Ascending aorta (tissue), 2 donors: ENCODE measurements around the gene RASL11A. TPM values are rescaled to one million over a fixed set of nuclear protein-coding genes. Genes with fewer than 3 reads are reported as not detected.

Experiments used
- DNase-seq, 2 donors: peaks; one replicate each; pipeline ENCODE4 v3.0.0-alpha.2; 2019; ENCODE audit warnings: low spot score in 2 of 2
- H3K27ac ChIP-seq, 2 donors: fragments of 200-600 bp; sonication (generic); one replicate each; pipeline ENCODE4 v1.5.1; 2016 to 2017; ENCODE audit warnings: mild to moderate bottlenecking in 1 of 2
- H3K27me3 ChIP-seq: fragments of 200-600 bp; sonication (generic); one replicate; pipeline ENCODE4 v1.5.1; 2017
- H3K36me3 ChIP-seq, 2 donors: fragments of 200-600 bp; sonication (generic); one replicate each; pipeline ENCODE4 v1.5.1; 2016
- H3K4me1 ChIP-seq, 2 donors: fragments of 200-600 bp; sonication (generic); one replicate each; pipeline ENCODE4 v1.5.1; 2016 to 2017; ENCODE audit warnings: mild to moderate bottlenecking in 1 of 2
- H3K4me3 ChIP-seq, 2 donors: fragments of 200-600 bp; sonication (generic); one replicate each; pipeline ENCODE4 v1.5.1; 2016 to 2017; ENCODE audit warnings: mild to moderate bottlenecking in 1 of 2
- H3K9me3 ChIP-seq, 2 donors: fragments of 200-600 bp; sonication (generic); one replicate each; pipeline ENCODE4 v1.5.1; 2016
- intact Hi-C: fragments of 100-400 bp; cut with DNase I; formaldehyde crosslinking; loops from one replicate; pipeline ENCODE4 v1.15.1; 2023
- total RNA-seq: library from RNA; depleted of rRNA; stranded (reverse); fragments of >200 nt; gene quantifications from one replicate; pipeline ENCODE4 v1.1.0, GENCODE V29; 2016
- TF ChIP-seq, protein P1 (sequence below), 3 experiments: fragments of 200-600 bp in 2 of 3; fragments of 450-650 bp in 1 of 3; sonication (generic) in 2 of 3; IDR thresholded peaks; one replicate each; pipeline ENCODE4 v1.5.1; 2016 to 2019; ENCODE audit warnings: antibody characterized with exemption in 3 of 3, mild to moderate bottlenecking in 1 of 3, moderate library complexity in 1 of 3

Gene RASL11A
- total RNA-seq, 1 donor from 2014 or later, result 50.4 TPM

DNA sequence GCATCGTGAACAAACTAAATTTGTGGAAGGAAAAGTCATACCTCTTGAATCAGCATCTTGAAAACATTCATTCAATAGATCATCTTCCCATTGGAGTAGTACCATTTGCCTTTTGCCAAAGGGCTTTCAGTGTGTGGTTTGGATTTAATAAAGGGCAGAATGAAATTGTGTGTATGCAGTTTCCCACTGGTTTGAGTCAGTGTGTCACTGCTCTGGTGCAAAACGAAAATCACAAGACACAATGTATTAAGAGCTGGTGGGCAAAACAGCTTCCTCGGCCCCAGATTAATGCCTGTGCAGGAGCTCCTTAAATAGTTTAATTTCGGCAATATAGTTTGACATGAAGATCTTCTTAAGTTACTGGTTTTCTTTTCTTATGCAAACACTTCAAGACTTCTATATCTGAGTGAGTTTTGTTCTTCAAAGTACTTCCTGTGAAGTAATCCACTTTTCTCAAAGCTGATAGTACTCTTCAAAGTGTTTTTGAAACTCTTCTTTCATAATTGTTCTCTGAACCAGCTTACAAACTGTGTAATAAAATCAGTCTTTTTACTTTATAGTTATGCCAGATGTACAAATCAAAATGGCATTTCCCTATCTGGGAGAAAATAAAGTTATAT is 32.1 kb downstream of the RASL11A start:
- no peak overlapping the region for H3K4me3 ChIP-seq
- no peak for DNase-seq
- H3K4me1 ChIP-seq, result no peaks in the 10 kb centered on the region
- H3K9me3 ChIP-seq, result no peaks in the 10 kb centered on the region
- H3K27me3 ChIP-seq, result no peaks in the 10 kb centered on the region
- TF ChIP-seq, protein P1, sequence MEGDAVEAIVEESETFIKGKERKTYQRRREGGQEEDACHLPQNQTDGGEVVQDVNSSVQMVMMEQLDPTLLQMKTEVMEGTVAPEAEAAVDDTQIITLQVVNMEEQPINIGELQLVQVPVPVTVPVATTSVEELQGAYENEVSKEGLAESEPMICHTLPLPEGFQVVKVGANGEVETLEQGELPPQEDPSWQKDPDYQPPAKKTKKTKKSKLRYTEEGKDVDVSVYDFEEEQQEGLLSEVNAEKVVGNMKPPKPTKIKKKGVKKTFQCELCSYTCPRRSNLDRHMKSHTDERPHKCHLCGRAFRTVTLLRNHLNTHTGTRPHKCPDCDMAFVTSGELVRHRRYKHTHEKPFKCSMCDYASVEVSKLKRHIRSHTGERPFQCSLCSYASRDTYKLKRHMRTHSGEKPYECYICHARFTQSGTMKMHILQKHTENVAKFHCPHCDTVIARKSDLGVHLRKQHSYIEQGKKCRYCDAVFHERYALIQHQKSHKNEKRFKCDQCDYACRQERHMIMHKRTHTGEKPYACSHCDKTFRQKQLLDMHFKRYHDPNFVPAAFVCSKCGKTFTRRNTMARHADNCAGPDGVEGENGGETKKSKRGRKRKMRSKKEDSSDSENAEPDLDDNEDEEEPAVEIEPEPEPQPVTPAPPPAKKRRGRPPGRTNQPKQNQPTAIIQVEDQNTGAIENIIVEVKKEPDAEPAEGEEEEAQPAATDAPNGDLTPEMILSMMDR (IDR thresholded peaks at IDR 0.05), result no peak
- intact Hi-C loops, result no loop called here
- H3K27ac ChIP-seq, result no peak overlapping the region
- H3K36me3 ChIP-seq, result no peaks in the 10 kb centered on the region

DNA sequence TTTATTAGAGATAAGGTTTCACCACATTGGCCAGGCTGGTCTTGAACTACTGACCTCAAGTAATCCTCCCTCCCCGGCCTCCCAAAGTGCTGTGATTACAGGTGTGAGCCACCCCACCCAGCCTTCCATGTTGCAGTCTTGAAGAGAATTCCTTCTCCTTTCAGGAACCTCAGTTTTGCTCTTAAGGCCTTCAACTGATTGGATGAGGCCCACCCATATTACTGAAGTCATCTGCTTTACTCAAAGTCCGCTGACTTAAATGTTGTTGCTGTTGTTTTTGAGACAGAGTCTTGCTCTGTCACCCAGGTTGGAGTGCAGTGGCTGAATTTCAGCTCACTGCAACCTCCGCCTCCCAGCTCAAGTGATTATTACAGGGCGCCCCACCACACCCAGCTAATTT is 33.5 kb downstream of the RASL11A start:
- Histone ChIP-seq H3K4me3 (no peak overlapping the region), H3K9me3 (no peaks in the 10 kb centered on the region), H3K27me3 (no peaks in the 10 kb centered on the region), H3K27ac (no peak overlapping the region), H3K4me1 (no peaks in the 10 kb centered on the region), H3K36me3 (no peaks in the 10 kb centered on the region)
- TF ChIP-seq, protein P1 (IDR thresholded peaks at IDR 0.05), result no peak
- no peak for DNase-seq
- intact Hi-C loops, result no loop called here

DNA sequence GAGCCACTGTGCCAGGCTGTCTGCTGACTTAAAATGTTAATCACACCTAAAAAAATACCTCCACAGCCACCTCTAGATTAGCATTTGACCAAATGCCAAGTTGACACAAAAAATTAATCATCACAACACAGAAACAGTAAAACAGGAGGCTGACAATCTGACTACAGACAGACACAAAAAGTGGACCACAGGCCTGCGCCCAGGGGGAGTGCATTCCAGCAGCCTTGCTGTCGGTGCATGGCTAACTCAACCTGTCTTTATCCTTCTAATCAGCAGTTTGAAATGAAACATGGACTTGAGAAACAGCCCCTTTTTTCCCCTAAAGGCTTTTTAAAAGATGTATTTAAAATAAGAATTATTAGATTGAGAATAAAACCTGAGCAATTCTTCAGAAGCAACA is 34.0 kb downstream of the RASL11A start:
- Histone ChIP-seq H3K4me3 (no peak overlapping the region), H3K9me3 (no peaks in the 10 kb centered on the region), H3K27ac (no peak overlapping the region), H3K4me1 (no peaks in the 10 kb centered on the region), H3K27me3 (no peaks in the 10 kb centered on the region), H3K36me3 (no peaks in the 10 kb centered on the region)
- intact Hi-C loops, result no loop called here
- TF ChIP-seq, protein P1 (IDR thresholded peaks at IDR 0.05), result no peak
- DNase-seq, result no peak

DNA sequence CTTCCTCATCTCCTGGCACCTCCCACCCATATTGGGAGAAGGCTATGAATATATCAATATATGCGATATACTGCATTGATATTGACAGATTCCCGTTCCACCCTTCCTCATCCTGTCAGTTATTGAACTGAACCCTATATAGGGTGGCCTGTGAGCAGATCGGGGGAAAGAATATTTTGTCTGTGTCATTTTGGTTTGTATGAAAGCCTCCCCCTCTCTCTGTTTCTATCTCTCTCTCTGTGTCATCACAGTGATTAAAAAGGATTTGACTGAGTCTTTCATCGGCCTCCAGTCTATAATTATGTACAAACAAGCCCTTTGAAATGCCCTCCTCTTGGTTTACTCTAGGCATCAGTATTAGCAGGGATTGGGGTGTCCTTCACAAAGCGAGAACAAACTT is 35.7 kb downstream of the RASL11A start:
- TF ChIP-seq, protein P1 (IDR thresholded peaks at IDR 0.05), result no peak
- H3K4me3 ChIP-seq, result no peak overlapping the region
- no peaks in the 10 kb centered on the region for H3K4me1 ChIP-seq
- H3K27ac ChIP-seq, result no peak overlapping the region
- intact Hi-C loops, result no loop called here
- H3K27me3 ChIP-seq, result no peaks in the 10 kb centered on the region
- H3K36me3 ChIP-seq, result no peaks in the 10 kb centered on the region
- no peak for DNase-seq
- H3K9me3 ChIP-seq, result no peaks in the 10 kb centered on the region

DNA sequence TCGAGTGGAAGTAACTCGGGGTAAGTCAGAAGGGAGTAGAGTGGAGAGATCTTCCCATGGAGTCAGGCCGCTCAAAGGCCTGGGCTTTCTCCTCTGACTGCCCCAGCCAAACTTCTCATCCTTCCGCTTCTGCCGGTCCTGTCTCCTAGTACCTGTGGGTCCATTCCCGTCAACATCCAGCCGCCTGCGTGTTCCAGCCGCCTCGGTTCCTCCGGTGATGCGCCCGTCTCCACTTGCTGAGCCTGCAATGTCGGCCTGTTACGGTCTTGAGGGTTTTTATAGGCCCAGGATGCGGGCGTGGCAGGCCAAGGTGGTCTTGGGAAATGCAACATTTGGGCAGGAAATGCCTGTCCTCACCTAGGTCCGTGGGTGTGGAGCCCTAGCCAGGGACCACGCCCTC is 38.3 kb downstream of the RASL11A start:
- intact Hi-C loops, result no loop called here
- H3K27me3 ChIP-seq, result no peaks in the 10 kb centered on the region
- H3K36me3 ChIP-seq, result no peaks in the 10 kb centered on the region
- no peaks in the 10 kb centered on the region for H3K9me3 ChIP-seq
- H3K4me3 ChIP-seq, result no peak overlapping the region
- no peak overlapping the region for H3K27ac ChIP-seq
- TF ChIP-seq, protein P1 (IDR thresholded peaks at IDR 0.05), result no peak
- H3K4me1 ChIP-seq, result no peaks in the 10 kb centered on the region
- no peak for DNase-seq
